Measurements from ENCODE around the gene ZCCHC24.

- no peak for TF ChIP-seq CTCF (IDR thresholded peaks at IDR 0.05)
- TF ChIP-seq EZH2phosphoT487 (IDR thresholded peaks at IDR 0.05): no peak
Measured at GRCh38 chr10:79431891-79432831, 13.3 kb downstream of the ZCCHC24 start.
